Muscle of back (tissue), 11 donors: ENCODE measurements around the gene SYNGR1. TPM values are rescaled to one million over a fixed set of nuclear protein-coding genes. Genes with fewer than 3 reads are reported as not detected.
A peak's percentile ranks its signal among the peaks of the same experiment; 100 is the strongest.

Experiments used
- DNase-seq, 3 donors: peaks; one replicate each; pipeline versions ENCODE4 v3.0.0 to v3.0.0-alpha.2; 2013
- polyA plus RNA-seq, 10 donors: library from polyadenylated mRNA; unstranded; fragments of 120-200 nt; gene quantifications; one replicate each; pipeline ENCODE4 v1.2.1, GENCODE V29; 2013; ENCODE audit not compliant: insufficient read length in 10 of 10

The SYNGR1 gene
- polyA plus RNA-seq, 10 donors: 10.4 to 20.2 (median 13.2) TPM

GRCh38 chr22:39364714-39365491 is 15.1 kb downstream of the SYNGR1 start:
- peak in 1 of 3 donors; percentile 44 for DNase-seq

- DNase-seq: no peak
Observed at GRCh38 chr22:39365492-39365780, 15.6 kb downstream of the SYNGR1 start.

- no peak for DNase-seq
Observed at GRCh38 chr22:39367035-39367434, 17.2 kb downstream of the SYNGR1 start.

GRCh38 chr22:39368461-39368911 is 18.7 kb downstream of the SYNGR1 start:
- no peak for DNase-seq

- DNase-seq: no peak
Observed at GRCh38 chr22:39369186-39369585, 19.4 kb downstream of the SYNGR1 start.

GRCh38 chr22:39369586-39369985 is 19.8 kb downstream of the SYNGR1 start:
- no peak for DNase-seq

GRCh38 chr22:39371732-39372131 is 21.9 kb downstream of the SYNGR1 start:
- no peak for DNase-seq

GRCh38 chr22:39374191-39374590 is 24.4 kb downstream of the SYNGR1 start:
- no peak for DNase-seq

GRCh38 chr22:39374801-39375200 is 25.0 kb downstream of the SYNGR1 start:
- DNase-seq: no peak

GRCh38 chr22:39375646-39376045 is 25.9 kb downstream of the SYNGR1 start:
- DNase-seq: no peak

- no peak for DNase-seq
Observed at GRCh38 chr22:39379756-39380730, 30.3 kb downstream of the SYNGR1 start.

- DNase-seq: no peak
Observed at GRCh38 chr22:39381009-39381755, 31.4 kb downstream of the SYNGR1 start.

- no peak for DNase-seq
Observed at GRCh38 chr22:39381930-39382329, 32.1 kb downstream of the SYNGR1 start.

GRCh38 chr22:39382410-39382809 is 32.6 kb downstream of the SYNGR1 start:
- no peak for DNase-seq

GRCh38 chr22:39383841-39384625 is 34.2 kb downstream of the SYNGR1 start:
- no peak for DNase-seq

- peak in 1 of 3 donors; percentile 25 for DNase-seq
Observed at GRCh38 chr22:39384750-39385480, 35.1 kb downstream of the SYNGR1 start.

- DNase-seq: peak; percentile 69 to 92 (median 84)
Observed at GRCh38 chr22:39388261-39389011, 38.6 kb downstream of the SYNGR1 start.

GRCh38 chr22:39389420-39389819 is 39.6 kb downstream of the SYNGR1 start:
- DNase-seq: no peak

GRCh38 chr22:39392341-39392948 is 42.7 kb downstream of the SYNGR1 start:
- no peak for DNase-seq
